Measurements from ENCODE around the gene WDR27.

DNA sequence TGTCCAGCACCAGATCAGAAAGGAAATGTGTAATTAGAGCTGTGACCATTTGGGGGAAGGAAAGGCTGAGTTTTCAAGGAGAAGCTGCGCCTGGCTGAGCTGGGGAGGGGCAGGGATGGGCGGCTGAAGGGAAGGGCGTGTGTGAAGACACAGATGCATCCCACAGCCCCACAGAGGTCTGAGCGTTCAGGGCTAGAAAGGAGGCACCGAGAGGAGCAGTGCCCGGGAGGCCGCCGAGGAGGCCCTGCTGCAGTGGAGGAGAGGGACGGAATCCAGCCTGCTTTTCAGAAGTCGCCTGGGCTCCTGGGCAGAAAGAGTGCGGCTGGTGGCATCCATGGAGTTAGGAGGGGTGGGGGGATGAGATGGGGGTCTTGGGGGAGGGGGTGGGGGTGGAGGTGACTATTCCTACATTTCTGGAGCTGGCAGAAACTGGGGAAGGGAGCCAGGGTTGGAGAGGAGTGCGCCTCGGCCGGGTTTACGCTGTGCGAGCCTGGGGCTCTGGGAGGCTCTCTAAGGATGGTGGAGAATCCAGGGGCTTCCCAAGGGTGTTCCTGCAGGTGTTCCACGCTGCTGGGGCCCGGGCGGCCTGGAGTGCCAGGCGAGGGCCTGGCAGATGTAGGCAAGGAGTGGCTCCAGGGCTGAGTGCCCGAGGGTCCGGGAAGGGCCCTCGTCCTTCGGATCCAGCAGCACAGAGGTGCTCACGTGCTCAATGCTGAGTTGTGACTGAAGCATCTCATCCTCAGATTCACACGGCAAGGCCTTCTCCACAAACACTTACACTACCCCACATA is 41.8 kb downstream of the WDR27 start:
- TF ChIP-seq POLR2A (IDR thresholded peaks at IDR 0.05) (no peak), POLR2AphosphoS5 (IDR thresholded peaks at IDR 0.05) (no peak)
- TF ChIP-seq, protein P1, sequence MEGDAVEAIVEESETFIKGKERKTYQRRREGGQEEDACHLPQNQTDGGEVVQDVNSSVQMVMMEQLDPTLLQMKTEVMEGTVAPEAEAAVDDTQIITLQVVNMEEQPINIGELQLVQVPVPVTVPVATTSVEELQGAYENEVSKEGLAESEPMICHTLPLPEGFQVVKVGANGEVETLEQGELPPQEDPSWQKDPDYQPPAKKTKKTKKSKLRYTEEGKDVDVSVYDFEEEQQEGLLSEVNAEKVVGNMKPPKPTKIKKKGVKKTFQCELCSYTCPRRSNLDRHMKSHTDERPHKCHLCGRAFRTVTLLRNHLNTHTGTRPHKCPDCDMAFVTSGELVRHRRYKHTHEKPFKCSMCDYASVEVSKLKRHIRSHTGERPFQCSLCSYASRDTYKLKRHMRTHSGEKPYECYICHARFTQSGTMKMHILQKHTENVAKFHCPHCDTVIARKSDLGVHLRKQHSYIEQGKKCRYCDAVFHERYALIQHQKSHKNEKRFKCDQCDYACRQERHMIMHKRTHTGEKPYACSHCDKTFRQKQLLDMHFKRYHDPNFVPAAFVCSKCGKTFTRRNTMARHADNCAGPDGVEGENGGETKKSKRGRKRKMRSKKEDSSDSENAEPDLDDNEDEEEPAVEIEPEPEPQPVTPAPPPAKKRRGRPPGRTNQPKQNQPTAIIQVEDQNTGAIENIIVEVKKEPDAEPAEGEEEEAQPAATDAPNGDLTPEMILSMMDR (IDR thresholded peaks at IDR 0.05) = no peak

All from breast epithelium (tissue), 3 donors.